Nephron progenitor cell (in vitro differentiated cells): ENCODE data around the gene HPS1.
A peak's percentile ranks its signal among the peaks of the same experiment; 100 is the strongest.

ENCODE experiments used
- DNase-seq: peaks from one replicate; pipeline ENCODE4 v3.0.0; 2021
- H3K27ac Mint-ChIP-seq: 2 replicates; pipeline ENCODE4 v1.8.0; 2021; ENCODE audit warnings: mild to moderate bottlenecking, moderate library complexity, mixed read lengths
- H3K27me3 Mint-ChIP-seq: 2 replicates; pipeline ENCODE4 v1.8.0; 2021; ENCODE audit warnings: mild to moderate bottlenecking, low read depth, mixed read lengths; ENCODE audit not compliant: poor library complexity
- H3K36me3 Mint-ChIP-seq: 2 replicates; pipeline ENCODE4 v1.8.0; 2021; ENCODE audit warnings: low read depth, mixed read lengths
- H3K4me1 Mint-ChIP-seq: 2 replicates; pipeline ENCODE4 v1.8.0; 2021; ENCODE audit warnings: mixed read lengths
- H3K4me3 Mint-ChIP-seq: 2 replicates; pipeline ENCODE4 v1.8.0; 2021; ENCODE audit warnings: mild to moderate bottlenecking, moderate library complexity, mixed read lengths
- H3K9me3 Mint-ChIP-seq: 2 replicates; pipeline ENCODE4 v1.8.0; 2021; ENCODE audit warnings: mild to moderate bottlenecking, moderate library complexity, mixed read lengths
- TF ChIP-seq, protein P1 (sequence below): fragments of 200-600 bp; sonication (generic); IDR thresholded peaks from 2 replicates; pipeline ENCODE4 v1.5.0; 2021; ENCODE audit warnings: antibody characterized with exemption

The HPS1 gene

GRCh38 chr10:98374217-98374985, 72.3 kb downstream of the HPS1 start:
- no peak for DNase-seq
- Mint-ChIP-seq H3K36me3 (peaks cover 4% of the 10 kb centered on the region), H3K4me1 (peaks cover 75% of the 10 kb centered on the region), H3K9me3 (peaks cover 4% of the 10 kb centered on the region), H3K27me3 (peaks cover 20% of the 10 kb centered on the region), H3K4me3 (no peak overlapping the region), H3K27ac (no peak overlapping the region)
- TF ChIP-seq, protein P1, sequence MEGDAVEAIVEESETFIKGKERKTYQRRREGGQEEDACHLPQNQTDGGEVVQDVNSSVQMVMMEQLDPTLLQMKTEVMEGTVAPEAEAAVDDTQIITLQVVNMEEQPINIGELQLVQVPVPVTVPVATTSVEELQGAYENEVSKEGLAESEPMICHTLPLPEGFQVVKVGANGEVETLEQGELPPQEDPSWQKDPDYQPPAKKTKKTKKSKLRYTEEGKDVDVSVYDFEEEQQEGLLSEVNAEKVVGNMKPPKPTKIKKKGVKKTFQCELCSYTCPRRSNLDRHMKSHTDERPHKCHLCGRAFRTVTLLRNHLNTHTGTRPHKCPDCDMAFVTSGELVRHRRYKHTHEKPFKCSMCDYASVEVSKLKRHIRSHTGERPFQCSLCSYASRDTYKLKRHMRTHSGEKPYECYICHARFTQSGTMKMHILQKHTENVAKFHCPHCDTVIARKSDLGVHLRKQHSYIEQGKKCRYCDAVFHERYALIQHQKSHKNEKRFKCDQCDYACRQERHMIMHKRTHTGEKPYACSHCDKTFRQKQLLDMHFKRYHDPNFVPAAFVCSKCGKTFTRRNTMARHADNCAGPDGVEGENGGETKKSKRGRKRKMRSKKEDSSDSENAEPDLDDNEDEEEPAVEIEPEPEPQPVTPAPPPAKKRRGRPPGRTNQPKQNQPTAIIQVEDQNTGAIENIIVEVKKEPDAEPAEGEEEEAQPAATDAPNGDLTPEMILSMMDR, result no peak

GRCh38 chr10:98373260-98374040, 73.3 kb downstream of the HPS1 start:
- no peak for DNase-seq
- TF ChIP-seq, protein P1, result no peak
- H3K27ac Mint-ChIP-seq, result no peak overlapping the region
- H3K4me1 Mint-ChIP-seq, result peaks cover 78% of the 10 kb centered on the region
- H3K36me3 Mint-ChIP-seq, result peaks cover 4% of the 10 kb centered on the region
- H3K9me3 Mint-ChIP-seq, result peaks cover 5% of the 10 kb centered on the region
- peaks cover 16% of the 10 kb centered on the region for H3K27me3 Mint-ChIP-seq
- H3K4me3 Mint-ChIP-seq, result no peak overlapping the region

DNA sequence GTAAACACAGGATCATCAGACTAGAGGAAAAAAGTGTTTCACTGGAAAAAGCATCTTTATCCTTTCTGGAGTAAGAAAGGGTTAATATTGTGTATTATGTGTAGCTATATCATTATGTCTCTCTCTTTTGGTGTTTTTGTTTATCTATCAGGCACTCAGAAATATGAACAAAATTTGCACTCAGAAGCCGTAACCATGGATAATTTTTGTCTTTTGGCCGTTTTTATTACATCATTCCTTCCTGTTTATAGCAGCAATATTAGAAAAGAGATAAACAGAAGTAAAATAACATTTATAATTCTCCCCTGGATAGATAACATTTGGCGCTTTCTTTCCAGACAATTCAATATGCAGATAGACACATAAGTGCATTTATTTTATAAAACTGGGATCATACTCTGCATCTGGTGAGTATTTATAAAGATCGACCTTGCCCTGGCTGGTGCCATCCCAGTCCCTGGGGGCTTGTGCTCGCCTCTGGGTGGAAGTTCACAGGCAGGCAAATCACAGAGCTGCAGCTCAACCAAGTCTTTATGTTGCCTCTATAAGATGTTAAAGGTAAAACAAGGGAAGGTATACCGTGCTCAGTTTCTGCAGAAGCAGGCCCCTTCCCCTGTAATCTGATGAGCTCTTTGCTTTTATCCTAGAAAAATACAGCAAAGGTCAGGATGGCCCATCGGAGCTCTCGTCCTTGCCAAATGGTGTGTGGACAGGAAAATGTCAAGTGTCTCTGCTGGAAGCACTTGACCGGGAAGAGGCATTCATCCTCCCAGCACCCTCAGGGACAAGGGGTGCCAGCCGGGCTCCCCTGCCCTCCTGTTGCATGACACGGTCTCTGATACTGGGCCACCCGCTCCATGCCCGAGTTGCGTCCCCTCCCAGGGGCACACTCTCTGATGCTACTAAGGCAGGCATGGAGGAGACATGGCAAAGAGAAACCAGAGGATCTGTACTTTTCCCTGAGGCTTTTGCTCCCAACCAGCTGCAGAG, 75.6 kb downstream of the HPS1 start:
- Mint-ChIP-seq H3K27me3 (peaks cover 19% of the 10 kb centered on the region), H3K4me1 (peaks cover 72% of the 10 kb centered on the region), H3K27ac (peak overlapping the region; percentile 52), H3K9me3 (peaks cover 5% of the 10 kb centered on the region), H3K36me3 (no peaks in the 10 kb centered on the region), H3K4me3 (peak overlapping the region; percentile 4)
- DNase-seq, result no peak
- TF ChIP-seq, protein P1, result no peak

- peaks cover 10% of the 10 kb centered on the region for H3K27me3 Mint-ChIP-seq
- no peak for DNase-seq
- peaks cover 74% of the 10 kb centered on the region for H3K4me1 Mint-ChIP-seq
- no peak overlapping the region for H3K4me3 Mint-ChIP-seq
- TF ChIP-seq, protein P1, result no peak
- H3K27ac Mint-ChIP-seq, result no peak overlapping the region
- no peaks in the 10 kb centered on the region for H3K36me3 Mint-ChIP-seq
- H3K9me3 Mint-ChIP-seq, result peaks cover 5% of the 10 kb centered on the region
Observed at GRCh38 chr10:98369801-98370200, 76.9 kb downstream of the HPS1 start.

DNA sequence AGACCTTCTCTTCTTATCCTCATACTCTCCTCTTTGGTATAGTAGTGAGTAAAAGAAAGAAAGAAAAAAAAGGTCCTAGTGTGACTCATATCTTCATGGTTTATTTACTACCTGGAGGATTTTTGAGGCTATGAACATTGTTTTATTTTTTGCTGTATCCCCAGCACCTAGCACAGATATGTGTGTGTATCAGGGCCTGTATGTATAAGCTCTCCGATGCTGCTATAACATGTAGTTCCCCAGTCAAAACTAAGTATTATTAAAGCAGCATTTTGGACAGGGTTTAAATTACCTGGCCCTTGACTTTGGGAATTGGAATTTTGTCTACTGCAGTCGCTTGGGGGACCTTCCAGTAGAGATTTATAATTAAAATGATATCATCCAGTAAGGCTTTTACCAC, 78.1 kb downstream of the HPS1 start:
- H3K36me3 Mint-ChIP-seq, result no peaks in the 10 kb centered on the region
- H3K4me3 Mint-ChIP-seq, result no peak overlapping the region
- H3K27me3 Mint-ChIP-seq, result peaks cover 6% of the 10 kb centered on the region

More for the DNA sequence above, 78.1 kb downstream of the HPS1 start:
- Mint-ChIP-seq H3K9me3 (peaks cover 5% of the 10 kb centered on the region), H3K27ac (no peak overlapping the region), H3K4me1 (peaks cover 74% of the 10 kb centered on the region)
- TF ChIP-seq, protein P1, result no peak
- DNase-seq, result no peak
